Mononuclear cell (primary cell): ENCODE measurements around the gene FAM20B. TPM values are rescaled to one million over a fixed set of nuclear protein-coding genes. Genes with fewer than 3 reads are reported as not detected.
"Not testable (repeated sequence)": the region's sequence is repeated elsewhere in the genome, so short reads cannot be mapped to it uniquely, and the experiment has no call there.

ENCODE experiments used
- H3K27me3 ChIP-seq: 2 replicates; pipeline ENCODE4 v1.6.0; 2011; ENCODE audit warnings: low read length, control low read depth; ENCODE audit not compliant: insufficient read depth
- H3K4me1 ChIP-seq: 2 replicates; pipeline ENCODE4 v1.5.1; 2011; ENCODE audit warnings: mild to moderate bottlenecking, low read length, control low read depth; ENCODE audit not compliant: insufficient read depth
- H3K4me3 ChIP-seq: 2 replicates; pipeline ENCODE4 v1.5.1; 2011; ENCODE audit warnings: mild to moderate bottlenecking, low read length, moderate library complexity
- H3K9me3 ChIP-seq: 2 replicates; pipeline ENCODE4 v1.5.1; 2011; ENCODE audit warnings: low read depth, mild to moderate bottlenecking, control low read depth, low read length
- total RNA-seq: library from RNA; depleted of rRNA; stranded (reverse); fragments of >200 nt; gene quantifications from one replicate; pipeline ENCODE4 v1.2.3, GENCODE V29; 2012

The FAM20B gene, protein sequence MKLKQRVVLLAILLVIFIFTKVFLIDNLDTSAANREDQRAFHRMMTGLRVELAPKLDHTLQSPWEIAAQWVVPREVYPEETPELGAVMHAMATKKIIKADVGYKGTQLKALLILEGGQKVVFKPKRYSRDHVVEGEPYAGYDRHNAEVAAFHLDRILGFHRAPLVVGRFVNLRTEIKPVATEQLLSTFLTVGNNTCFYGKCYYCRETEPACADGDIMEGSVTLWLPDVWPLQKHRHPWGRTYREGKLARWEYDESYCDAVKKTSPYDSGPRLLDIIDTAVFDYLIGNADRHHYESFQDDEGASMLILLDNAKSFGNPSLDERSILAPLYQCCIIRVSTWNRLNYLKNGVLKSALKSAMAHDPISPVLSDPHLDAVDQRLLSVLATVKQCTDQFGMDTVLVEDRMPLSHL
- 10.4 TPM for total RNA-seq

DNA sequence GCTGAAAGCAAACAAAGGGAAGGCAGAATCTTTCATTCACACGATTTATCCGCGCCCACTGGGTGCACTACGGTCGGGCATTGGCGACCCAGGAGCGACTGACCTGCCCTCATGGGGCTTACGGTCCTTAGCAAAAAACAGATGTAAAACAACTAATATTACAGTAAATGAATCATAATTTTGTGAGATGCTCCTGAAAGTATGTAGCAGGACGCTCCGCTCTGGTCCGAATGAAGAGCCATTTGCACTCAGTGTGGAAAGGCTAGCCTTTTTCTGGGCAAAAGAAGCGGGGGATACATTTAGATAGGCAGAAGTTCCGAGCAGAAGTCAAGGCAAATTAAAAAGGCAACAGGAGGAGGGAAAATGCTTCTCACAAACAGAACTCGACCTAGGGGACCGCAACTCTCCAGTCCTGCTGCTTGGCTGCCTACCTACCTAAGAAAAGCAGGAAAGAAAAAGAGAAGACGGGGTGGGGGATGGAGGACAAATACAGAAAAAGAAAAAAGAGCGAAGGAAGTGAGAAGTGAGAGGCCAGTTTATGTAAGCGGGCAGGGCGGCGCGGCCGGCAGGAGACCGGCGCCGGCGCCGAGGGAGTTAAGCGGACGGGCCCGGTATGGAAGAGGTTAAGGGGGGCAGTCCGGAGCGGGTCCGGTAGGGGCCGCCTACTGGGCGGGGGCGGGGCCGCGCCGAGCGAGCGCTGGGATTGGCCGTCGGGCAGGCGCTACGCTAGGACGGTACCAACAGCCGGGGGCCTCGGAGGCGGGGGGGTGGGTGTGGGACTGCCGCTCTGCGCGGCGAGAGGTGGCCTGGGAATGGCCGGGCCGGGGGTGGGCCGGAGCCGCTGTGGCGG is at the start of gene FAM20B:
Gene FAM20B, plus strand, starts transcription at position 770 of the 850 bp plus-strand sequence. CDS start 17,954 bp downstream, outside the sequence.
- H3K27me3 ChIP-seq: no peaks in the 10 kb centered on the region
- peaks cover 30% of the 10 kb centered on the region for H3K4me1 ChIP-seq
- H3K4me3 ChIP-seq: peak within 1 kb of the TSS; percentile 76
- H3K9me3 ChIP-seq: no peaks in the 10 kb centered on the region

GRCh38 chr1:178976541-178976940 is 49.2 kb upstream of the FAM20B start:
- peaks cover 29% of the 10 kb centered on the region for H3K9me3 ChIP-seq
- no peak overlapping the region for H3K4me3 ChIP-seq

DNA sequence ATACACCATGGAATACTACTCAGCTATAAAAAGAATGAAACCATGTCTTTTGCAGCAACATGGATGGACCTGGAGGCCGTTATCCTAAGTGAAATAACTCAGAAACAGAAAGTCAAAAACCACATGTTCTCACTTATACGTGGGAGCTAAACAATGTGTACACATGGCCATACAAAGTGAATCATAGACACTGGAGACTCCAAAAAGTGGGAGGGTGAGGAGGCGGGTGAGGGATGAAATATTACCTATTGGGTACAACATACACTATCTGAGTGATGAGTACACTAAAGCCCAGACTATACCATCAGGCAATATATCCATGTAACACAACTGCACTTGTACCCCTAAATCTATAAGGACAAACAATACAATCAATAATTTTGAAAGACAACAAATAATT is 39.5 kb upstream of the FAM20B start:
- Histone ChIP-seq H3K27me3 (no peaks in the 10 kb centered on the region), H3K4me3 (no peak overlapping the region), H3K4me1 (no peaks in the 10 kb centered on the region), H3K9me3 (no peaks in the 10 kb centered on the region)

More at GRCh38 chr1:178976541-178976940, 49.2 kb upstream of the FAM20B start:
- H3K4me1 ChIP-seq: no peaks in the 10 kb centered on the region
- no peaks in the 10 kb centered on the region for H3K27me3 ChIP-seq

- H3K4me3 ChIP-seq, H3K4me1 ChIP-seq, H3K9me3 ChIP-seq, H3K27me3 ChIP-seq: not testable (repeated sequence)
Observed at GRCh38 chr1:178988198-178988597, 37.5 kb upstream of the FAM20B start.

DNA sequence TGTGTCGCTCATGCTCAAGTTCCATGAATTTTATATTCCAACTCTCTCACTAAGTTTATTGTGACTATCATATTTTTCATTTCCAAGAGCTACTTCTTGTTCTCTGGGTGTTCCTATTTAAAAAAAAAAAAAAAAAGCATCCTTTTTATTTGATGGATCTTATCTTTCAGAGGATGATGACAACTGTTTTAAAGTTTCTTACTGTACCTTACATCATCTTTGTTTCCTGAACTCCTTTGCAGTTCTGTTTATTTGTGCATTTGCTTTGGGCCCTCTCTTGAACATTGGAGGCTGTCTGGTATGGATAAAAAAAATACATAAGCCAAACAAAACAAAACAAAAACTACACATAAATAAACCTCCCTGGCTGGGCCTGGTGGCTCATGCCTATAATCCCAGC is 32.1 kb upstream of the FAM20B start:
- H3K27me3 ChIP-seq: no peaks in the 10 kb centered on the region
- H3K4me1 ChIP-seq: no peaks in the 10 kb centered on the region
- H3K4me3 ChIP-seq: no peak overlapping the region
- no peaks in the 10 kb centered on the region for H3K9me3 ChIP-seq

DNA sequence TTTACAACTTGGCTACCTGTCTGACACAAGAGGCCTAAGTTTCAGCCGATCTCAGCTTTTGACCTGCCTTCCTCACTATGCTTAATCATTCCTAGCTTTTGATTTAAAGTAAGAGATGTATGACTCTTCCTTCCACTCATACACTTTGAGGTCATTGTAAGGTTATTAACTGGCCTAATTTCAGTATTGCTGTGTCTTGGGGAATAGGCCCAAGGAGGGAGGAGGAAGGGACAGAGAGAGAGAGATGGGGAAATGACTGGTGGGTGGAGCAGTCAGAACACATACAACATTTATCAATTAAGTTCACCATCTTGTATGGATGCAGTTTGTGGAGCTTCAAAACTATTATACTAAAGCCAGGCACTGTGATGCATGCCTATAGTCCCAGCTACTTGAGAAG is 28.3 kb upstream of the FAM20B start:
- no peaks in the 10 kb centered on the region for H3K27me3 ChIP-seq
- no peaks in the 10 kb centered on the region for H3K9me3 ChIP-seq

GRCh38 chr1:178998295-178998694 is 27.4 kb upstream of the FAM20B start:
- Histone ChIP-seq H3K4me1 (peaks cover 10% of the 10 kb centered on the region), H3K4me3 (no peak overlapping the region), H3K9me3 (no peaks in the 10 kb centered on the region), H3K27me3 (no peaks in the 10 kb centered on the region)

More for the DNA sequence above, 28.3 kb upstream of the FAM20B start:
- peaks cover 2% of the 10 kb centered on the region for H3K4me1 ChIP-seq
- H3K4me3 ChIP-seq: no peak overlapping the region

DNA sequence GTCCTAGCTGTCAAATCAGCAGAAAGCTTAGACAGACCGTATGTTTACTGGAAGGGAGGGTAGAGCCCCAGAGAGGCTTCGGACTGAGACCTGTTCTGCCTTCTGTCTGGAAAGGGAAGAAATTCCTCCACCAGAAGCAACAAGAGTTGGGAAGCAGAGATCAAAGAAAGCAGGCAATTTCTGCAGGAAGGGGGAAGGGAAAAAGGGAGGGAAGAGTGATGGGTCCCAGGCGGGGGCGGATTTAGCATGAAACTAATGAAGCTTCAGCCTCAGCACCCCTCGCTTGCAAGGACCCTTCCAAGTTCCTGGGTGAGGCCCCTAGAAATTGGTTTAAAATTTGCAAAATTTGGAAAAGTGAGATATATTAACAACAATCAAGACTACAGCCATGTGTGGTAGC is 26.6 kb upstream of the FAM20B start:
- Histone ChIP-seq H3K4me3 (no peak overlapping the region), H3K27me3 (no peaks in the 10 kb centered on the region), H3K4me1 (peaks cover 15% of the 10 kb centered on the region), H3K9me3 (no peaks in the 10 kb centered on the region)

GRCh38 chr1:179001451-179001850 is 24.2 kb upstream of the FAM20B start:
- H3K4me3 ChIP-seq: no peak overlapping the region
- H3K9me3 ChIP-seq: no peaks in the 10 kb centered on the region
- H3K27me3 ChIP-seq: no peaks in the 10 kb centered on the region
- peaks cover 22% of the 10 kb centered on the region for H3K4me1 ChIP-seq

DNA sequence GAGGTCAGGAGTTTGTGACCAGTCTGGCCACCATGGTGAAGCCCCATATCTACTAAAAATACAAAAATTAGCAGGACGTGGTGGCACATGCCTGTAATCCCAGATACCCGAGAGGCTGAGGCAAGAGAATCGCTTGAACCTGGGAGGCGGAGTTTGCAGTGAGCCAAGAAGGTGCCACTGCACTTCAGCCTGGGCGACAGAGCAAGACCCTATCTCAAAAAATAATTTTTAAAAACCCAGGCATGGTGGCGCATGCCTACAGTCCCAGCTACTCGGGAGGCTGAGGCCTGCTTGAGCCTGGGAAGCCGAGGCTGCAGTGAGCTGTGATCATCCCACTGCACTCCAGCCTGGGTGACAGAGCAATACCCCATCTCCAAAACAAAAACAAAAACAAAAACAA is 23.6 kb upstream of the FAM20B start:
- not testable (repeated sequence) for H3K9me3 ChIP-seq, H3K4me3 ChIP-seq, H3K27me3 ChIP-seq
- peaks cover 22% of the 10 kb centered on the region for H3K4me1 ChIP-seq

GRCh38 chr1:179002552-179003345 is 22.9 kb upstream of the FAM20B start:
- Histone ChIP-seq H3K27me3 (no peaks in the 10 kb centered on the region), H3K9me3 (no peaks in the 10 kb centered on the region), H3K4me1 (peaks cover 22% of the 10 kb centered on the region), H3K4me3 (no peak overlapping the region)

GRCh38 chr1:179003512-179004066 is 22.1 kb upstream of the FAM20B start:
- Histone ChIP-seq H3K9me3 (no peaks in the 10 kb centered on the region), H3K4me1 (peaks cover 22% of the 10 kb centered on the region), H3K4me3 (no peak overlapping the region), H3K27me3 (no peaks in the 10 kb centered on the region)

DNA sequence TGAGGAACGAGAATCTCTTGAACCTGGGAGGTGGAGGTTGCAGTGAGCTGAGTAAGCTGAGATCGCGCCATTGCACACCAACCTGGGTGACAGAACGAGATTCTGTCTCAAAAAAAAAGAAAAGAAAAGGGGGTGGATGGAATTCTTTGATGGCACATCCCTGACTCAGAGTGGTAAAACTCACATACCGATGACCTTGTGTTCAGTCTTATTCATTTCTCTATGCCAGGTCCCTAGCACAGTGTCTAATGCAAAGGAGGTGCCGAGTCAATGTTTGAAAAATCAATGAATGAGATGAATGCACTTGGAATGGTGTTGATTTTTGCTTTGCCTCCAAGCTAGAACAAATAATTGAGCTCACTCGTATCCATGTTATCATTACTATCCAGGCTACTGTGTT is 18.5 kb upstream of the FAM20B start:
- Histone ChIP-seq H3K27me3 (no peaks in the 10 kb centered on the region), H3K4me1 (peaks cover 22% of the 10 kb centered on the region), H3K9me3 (no peaks in the 10 kb centered on the region), H3K4me3 (no peak overlapping the region)

GRCh38 chr1:179010671-179011070 is 15.0 kb upstream of the FAM20B start:
- Histone ChIP-seq H3K9me3 (no peaks in the 10 kb centered on the region), H3K27me3 (no peaks in the 10 kb centered on the region), H3K4me1 (no peaks in the 10 kb centered on the region), H3K4me3 (no peak overlapping the region)
